Activated CD4-positive, alpha-beta T cell treated with anti-CD3 and anti-CD28 coated beads, Interleukin-2, Interleukin-4, amounts not matched to agents 100 ng/mL and 50 ng/mL, durations not matched to agents 16 hours and 8 hours (primary cell): Measurements from ENCODE around the gene RPH3AL.
A peak's percentile ranks its signal among the peaks of the same experiment; 100 is the strongest.

Experiments used
- DNase-seq: peaks from one replicate; pipeline ENCODE4 v3.0.0-alpha.2; 2020; ENCODE audit warnings: low spot score

The RPH3AL gene, protein sequence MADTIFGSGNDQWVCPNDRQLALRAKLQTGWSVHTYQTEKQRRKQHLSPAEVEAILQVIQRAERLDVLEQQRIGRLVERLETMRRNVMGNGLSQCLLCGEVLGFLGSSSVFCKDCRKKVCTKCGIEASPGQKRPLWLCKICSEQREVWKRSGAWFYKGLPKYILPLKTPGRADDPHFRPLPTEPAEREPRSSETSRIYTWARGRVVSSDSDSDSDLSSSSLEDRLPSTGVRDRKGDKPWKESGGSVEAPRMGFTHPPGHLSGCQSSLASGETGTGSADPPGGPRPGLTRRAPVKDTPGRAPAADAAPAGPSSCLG

DNA sequence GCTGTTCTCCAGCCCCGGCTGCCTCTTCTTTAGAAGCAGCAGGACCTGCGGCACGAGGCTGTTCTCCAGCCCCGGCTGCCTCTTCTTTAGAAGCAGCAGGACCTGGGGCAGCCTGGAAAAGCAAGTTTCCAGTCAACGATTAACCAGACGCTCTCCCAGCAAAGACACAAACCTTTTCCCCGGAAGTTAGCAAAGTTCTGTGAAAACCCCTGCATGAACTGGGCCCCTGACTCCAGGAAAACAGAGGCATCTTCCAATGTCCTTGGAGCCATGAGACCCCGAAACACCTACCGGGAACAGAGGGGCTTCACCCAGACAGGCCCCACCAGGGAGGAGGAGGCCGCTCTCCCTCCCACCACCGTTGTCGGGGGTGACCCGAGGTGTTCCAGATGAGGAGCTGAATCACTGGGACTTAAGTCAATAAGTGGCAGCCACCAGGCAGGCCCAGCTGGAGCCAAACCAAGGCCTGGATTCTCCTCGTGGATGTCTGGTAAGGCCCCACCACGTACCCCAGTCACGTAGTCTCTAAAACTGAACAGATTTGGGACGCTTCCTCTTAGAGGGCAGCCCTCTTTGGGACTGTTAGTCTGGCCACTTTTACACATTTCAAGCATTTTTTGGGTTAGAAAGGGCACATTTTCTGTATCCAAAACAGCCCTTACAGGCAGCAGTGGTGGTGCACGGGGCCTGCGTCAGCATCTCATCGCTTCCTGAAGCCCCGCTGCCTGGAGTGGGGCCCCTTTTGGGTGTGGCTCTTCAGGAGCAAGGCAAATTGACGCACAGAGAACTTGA is at the start of gene RPH3AL:
RPH3AL (minus strand) TSS at position 387 of the 792 bp plus-strand sequence. CDS start 25,264 bp downstream, outside the sequence.
- DNase-seq: no peak

DNA sequence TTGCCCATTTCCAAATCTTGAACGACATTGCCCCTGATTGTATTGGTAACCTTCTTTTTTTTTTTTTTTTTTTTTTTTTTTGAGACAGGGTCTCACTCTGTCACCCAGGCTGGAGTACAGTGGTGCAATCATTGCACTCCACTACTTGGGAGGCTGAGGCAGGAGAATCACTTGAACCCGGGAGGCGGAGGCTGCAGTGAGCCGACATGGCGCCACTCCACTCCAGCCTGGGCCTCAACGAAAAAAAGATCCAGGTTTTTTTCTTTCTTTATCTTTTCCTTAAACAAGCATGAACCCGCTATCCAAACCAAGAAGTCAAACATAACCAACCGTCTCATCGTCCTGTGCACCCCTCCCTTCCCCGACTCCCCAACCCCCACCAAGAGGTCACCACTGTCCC is 47.6 kb upstream of the RPH3AL start:
- no peak for DNase-seq

DNA sequence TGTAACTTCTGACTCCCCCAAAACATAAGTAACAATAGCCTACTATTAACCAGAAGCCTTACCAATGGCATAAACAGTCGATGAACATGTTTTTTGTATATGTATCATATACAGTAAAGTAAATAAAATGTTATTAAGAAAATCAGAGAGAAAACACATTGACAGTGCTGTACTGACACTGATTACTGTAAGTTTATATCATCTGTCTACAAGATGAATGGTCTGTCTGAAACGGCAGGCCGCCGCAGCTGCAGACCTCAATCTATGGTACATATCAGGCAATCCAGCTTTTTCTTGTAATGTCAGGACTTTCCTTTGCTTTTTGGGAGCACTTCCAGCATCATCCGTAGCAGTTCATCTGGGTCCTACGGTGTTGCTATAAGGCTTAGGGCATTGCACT is 44.2 kb upstream of the RPH3AL start:
- DNase-seq: no peak

DNA sequence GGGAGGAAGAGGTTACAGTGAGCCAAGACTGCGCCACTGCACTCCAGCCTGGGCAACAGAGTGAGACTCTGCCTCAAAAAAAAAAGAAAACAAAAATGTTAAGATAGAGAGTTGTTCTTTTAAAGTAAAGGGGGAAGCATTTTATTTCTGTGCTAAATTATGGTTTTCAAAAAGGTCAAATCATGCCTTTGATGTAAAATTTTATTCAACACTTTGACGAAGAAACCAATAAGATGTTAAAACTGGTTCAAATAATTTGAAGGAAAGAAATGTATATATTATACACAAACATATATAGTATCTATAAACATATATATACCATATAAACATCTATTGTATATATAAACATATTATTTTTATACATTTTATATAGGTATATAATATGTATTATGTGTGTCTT is 43.4 kb upstream of the RPH3AL start:
- DNase-seq: no peak

DNA sequence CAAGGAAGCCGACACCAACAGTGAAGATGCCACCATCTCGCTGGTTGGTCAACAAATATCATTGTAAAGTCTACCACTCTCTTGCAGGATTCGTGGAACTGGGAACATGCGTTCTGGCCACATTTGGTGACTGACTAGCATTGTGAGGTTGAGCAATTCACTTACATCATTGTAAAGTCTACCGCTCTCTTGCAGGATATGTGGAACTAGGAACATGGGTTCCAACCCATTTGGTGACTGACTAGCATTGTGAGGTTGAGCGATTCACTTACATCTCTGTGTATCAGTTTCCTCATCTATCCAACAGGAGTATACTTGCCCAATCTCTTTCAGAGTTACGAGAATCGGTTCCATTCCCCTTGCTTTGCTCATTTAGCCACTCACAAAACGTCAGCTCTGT is 42.6 kb upstream of the RPH3AL start:
- no peak for DNase-seq

DNA sequence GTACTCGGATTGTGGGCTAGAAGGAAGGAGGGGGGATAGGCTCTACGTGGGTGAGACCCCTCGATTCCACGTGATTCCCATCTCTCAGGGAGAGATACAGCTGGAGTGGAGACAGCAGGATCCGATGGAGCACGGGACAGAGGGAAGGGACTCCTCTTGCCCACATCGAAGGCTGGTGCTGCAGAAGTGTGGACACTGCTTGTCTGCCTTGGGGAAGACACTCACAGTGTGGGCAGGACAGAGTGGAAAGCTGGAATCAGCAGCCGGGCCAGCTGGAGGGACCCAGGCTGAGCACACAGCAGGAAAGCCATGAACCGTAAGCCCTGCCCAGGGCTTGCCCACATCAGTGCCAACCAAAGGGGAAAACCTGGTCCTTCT is 42.1 kb upstream of the RPH3AL start:
- DNase-seq: no peak

DNA sequence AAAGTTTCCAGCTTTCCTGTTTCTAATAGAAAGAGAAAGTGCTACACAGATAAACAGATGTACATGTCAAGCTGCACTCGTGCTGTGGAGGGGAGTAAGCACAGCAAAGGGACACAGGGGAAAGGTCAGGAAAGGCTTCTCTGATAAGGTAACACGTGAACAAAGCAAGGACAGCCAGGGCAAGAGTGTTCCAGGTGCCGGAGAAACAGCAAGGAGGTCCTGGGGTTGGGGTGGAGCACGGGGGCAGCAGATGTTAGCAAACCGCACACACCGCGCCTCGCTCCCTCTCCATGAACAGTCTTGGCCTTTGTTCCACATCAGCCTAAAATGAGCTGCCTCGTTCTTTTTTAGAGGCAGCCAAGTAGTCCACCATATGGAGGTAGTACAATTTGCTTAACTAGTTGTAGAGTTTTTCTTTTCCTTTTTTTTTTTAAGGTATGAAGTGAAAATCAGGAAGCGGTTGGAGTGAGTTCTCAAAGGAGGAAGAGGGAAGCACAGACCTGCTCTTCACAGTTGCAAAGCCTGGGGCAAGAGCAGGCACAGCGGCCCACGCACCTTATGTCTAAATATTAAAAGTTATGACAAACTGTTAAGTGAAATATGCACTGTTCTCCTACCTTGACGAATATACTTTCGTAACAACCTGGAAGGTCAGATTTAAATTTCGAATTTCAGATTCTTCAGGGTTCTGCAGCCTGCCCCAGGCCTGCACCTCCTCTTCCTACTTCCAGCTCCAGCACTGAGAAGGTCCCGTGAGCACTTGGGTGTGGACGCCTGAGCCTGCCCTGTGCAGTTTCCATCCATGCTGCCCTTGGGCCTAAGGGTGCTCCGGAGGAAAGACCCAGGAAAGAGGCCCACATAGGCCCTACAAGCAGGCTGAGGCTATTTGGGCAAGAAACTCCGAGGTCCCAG is 41.5 kb upstream of the RPH3AL start:
- no peak for DNase-seq

DNA sequence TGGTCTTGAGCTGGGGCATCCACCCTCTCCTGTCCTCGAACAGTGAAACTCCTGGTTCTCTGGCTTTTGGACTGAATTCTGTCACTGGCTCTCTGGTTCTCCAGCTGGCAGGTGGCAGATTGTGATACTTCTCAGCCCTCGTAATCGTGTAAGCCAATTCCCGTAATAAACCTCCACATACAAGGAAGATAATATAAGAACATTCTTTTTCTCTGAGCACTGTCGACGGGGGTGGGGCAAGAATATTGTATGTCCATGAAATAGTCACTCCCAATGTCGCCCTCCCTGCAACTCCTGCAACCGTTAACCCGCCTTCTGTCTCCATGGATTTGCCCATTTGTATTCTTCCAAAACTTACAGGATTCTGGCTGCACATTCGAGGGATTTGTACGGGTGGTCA is 39.2 kb upstream of the RPH3AL start:
- no peak for DNase-seq

DNA sequence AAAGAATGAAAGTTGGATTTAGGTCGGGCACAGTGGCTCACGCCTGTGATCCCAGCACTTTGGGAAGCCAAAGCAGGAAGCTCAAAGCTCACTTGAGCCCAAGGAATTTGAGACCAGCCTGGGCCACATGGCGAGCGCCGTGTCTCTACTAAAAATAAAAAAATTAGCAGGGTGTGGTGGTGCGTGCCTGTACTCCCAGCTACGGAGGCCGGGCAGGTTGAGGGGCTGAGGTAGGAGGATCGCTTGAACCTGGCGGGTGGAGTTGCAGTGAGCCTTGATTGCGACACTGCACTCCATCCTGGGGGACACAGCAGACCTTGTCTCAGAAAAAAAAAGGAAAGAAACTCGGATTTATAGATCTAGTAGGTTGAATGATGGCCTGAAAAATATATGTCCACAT is 37.4 kb upstream of the RPH3AL start:
- no peak for DNase-seq

DNA sequence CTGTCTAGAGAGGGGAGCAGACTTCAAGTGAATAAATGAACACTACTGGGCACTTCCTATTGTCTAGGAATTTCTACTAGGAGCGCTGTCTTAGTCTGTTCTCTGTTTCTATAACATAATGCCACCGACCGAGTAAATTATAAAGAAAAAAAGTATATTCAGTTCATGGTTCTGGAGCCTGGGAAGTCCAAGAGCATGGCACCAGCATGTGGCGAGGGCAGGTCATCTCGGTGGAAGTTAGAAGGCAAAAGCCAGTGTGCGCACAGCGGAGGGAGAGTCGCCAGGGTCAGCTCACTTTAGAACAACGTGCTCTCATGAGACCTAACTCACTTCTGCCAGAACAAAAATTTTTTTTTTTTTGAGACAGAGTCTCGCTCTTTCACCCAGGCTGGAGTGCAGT is 35.5 kb upstream of the RPH3AL start:
- DNase-seq: no peak

DNA sequence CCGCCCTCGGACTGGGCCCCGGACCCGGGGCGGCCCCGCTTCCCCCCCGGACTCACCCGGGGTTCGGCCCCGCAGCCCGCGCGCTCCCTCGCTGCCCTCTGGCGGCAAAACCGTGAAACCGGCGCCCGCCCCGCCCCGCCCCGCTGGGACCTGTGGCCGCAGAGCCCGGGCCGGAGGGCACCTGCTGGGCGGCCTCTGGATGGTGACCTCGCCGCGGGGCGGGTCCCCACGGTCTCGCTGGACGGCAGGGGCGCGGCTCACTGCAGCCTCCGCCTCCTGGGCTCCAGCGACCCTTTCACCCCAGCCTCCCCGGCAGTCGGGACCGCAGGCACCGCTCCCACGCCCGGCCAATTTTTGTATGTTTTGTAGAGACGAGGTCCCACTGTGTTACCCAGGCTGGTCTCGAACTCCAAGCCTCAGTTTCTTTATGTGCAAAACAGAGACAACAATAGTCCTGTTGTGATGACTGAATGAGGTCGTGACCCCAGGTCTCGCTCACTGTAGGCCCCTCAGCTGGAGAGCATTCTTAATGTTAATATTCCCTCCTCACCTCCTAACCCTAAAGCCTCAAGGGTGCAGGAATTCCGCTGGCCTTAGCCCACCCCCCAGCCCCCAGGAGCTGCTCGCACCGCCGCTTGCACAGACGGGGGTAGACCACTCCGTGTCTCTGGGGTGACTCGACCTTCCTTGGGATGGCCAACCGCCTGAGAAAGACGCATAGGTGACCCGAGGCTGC is 33.7 kb upstream of the RPH3AL start:
- peak; percentile 66 for DNase-seq

DNA sequence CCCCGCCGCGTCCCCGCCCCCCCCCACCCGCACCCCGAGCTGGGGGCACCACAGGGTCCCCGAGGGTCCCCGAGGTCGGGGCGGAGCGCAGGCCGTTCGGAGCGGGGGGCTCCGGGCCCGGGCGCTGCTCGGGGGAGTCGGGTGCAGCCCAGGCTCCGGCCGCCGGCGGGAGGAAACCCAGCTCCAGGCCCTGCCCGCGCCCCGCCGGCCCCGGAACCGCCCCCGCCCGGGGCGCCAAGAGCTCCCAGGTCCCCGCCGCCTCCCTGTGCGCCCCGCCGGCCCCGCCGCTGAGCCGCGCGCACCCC is 33.2 kb upstream of the RPH3AL start:
- no peak for DNase-seq

DNA sequence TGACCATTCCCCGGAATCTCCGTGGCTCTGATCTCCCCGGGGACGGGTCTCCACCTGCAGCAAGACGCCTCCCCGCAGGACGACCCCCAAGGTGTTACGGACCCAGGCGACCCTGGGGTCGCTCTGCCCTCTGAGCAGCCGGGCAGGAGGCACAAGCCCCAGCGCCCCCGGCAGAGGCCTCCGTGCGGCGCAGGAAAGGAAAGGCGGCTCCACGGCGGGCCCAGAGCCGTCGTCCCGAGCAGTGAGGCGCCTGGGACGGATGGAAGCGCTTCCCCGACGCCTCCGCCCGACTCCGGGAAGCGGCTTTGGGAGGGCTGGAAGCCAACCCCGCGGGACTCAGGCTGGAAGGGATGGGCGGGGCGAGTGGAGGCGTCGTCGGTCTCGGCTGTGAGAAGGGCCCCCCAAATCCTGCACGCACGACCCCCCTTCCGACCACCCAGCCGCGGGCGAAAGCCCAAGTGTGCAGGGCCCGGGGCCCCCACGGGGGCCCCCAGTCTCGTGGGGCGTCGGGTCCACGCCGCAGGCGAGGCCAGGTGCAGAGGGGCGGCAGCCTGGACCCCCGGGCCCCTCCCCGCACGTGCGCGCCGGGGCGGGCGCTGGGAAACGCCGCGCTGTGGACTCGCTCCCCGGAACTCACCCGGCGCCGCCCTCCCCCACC is 32.7 kb upstream of the RPH3AL start:
- no peak for DNase-seq

DNA sequence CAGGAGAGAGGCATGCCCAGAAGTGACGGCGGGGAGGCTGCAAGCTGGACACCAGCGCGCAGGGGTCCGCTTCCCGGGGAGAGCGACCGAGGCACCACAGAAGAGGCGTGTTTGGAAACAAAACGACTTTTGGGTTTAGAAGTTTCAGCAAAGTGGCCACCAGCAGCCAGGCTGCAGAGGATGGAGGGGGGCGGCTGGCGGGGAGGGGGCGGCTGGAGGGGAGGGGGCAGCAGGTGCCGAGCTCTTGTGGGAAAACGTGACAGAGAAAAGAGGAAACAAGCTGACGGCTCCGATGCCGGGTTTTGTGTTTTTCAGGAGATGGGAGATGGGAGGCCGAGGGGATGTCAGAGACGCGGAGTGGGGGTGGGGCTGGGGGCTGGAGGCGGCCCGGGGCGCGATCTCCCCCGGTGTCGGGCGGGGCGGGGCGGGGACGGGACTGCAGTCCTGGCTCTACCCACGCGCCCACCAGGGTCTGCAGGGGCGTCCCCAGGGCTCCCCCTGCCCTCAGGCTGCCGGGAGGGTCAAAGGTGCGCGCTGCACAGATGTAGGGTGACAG is 32.1 kb upstream of the RPH3AL start:
- DNase-seq: no peak

DNA sequence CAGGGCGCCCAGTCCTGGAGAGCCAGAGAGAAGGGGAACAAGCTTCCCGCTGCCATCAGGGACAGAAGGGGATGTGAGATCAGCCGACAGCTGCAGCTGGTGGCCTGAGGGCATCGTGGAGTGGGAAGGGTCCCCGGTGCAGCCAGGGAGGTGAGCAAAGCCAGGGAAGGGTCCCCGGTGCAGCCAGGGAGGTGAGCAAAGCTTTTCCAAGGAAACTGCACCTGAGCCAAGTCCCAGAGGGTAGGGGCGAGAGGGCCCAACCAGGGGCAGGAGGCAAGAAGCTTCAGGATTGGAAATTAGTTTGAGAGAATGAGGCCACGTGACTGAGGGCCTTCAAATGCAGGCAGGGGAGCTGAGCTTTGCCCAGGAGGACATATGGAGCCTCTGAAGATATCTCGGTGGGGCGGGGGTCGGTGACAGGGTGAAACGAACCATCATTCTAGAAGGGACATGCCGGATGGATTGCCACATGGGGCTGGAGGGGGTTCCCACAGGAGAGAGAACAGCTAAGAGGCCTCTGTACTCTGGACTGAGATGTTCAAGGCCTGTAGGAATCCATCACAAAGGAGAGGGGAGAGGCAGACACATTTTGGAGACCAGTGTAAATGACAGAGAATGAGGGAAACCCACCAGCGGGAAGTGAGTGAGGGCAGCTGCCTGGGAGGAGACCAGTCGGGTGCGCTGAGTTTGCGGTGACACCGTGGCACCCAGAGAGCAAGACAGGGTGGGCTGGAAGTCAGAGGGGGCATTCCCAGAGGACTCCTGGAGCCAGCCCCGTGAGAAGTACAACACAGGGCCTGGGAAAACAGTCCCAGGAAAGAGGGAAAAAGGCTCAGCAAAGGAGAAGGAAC is 31.4 kb upstream of the RPH3AL start:
- DNase-seq: no peak

DNA sequence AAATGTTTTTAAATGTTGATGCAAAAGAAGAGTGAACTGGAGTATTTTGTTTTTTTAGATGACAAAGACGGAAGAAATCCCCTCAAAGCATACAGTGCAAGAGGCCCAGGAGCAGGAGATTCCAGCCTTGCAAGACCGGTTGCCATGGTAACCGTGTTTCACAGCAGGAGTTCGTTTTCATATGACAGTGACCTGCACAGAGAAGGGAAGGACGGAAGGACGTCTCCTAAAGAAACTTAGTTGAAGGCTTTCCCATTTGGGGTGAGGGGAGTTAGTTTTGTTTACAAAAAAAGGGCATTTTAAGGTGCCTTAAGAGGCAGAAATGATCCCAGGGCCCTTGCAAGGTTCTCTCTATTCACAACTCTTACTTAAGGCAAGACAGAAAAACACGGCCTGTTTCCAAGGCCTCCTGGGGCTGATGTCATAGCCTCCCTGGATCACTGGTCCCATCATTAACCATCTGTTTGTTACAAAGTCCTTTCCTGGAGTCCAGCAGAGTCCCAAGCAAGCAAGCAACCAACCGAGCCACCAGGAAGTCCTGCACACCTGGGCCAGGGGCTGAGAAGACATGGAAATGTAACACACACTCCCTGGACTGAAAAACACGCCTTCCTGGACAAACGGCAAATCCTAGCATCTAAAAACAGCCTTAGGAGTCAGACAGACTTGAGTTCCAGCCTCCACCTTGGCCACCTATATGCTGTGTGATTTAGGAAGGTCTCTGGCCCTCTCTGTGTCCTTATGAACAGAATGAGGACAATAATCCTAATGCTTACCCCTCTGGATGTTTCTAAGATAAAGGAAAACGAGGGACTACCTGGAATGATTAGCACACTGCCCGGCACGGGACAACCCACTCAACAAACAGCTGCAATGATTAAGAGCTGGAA is 30.3 kb upstream of the RPH3AL start:
- DNase-seq: no peak

DNA sequence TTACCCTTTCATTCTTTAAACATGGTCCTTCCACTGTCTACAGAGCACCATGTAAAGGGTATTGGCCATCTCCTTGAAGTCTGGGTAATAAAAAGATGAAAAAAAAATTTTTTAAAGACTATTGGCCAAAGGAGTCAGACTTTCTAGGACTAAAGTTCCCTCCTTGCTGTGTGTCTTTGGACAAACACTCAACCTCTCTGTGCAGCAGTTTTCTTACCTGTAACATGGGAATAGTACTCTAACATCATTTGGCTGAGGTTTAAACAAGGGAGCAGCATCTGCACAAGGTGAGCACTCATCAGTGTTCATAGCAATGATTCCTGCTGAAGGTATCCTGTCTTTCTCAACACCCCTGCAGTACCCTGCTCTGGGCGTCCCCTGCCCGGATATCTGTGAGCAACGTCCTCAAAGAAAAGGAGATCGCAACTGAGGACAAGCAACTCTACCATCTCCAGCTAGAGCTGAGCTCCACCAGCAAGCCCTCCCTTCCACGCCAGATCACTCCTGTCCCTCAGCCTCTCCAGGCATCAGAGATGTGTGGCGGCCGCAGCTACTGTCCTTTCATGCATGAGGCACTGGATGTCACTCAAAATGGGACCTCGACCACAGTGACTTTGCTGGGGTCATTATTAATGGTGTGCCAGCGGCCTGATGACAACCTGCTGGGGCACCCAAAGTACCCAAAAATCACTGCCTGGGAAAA is 29.5 kb upstream of the RPH3AL start:
- DNase-seq: no peak

DNA sequence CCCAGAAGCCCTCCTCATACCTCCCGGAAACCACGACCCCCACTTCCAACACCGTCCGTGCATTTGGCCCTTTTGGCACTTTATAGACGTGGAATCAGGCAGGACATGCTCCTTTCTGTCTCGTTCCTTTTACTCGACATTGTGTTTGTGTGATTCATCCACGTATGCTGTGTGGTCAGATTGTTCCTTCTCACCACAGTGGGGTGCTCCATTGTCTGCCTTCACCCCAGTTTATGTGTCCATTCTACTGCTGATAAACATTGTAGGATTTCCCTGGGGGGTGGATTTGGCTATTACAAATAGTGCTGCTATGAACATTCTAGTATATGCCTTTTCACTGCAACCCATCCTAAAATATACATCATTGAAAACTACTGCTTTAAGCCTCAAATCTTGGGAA is 28.9 kb upstream of the RPH3AL start:
- DNase-seq: no peak
